Measurements from ENCODE around the gene CCK. TPM values are rescaled to one million over a fixed set of nuclear protein-coding genes. Genes with fewer than 3 reads are reported as not detected.

Gene CCK
- total RNA-seq, 1 donor from 2014 or later: not detected

- Mint-ChIP-seq H3K27me3 (ENCODE audit: low read depth) (peaks cover 90% of the 10 kb centered on the region), H3K9me3 (no peaks in the 10 kb centered on the region), H3K27ac (no peak overlapping the region), H3K36me3 (no peaks in the 10 kb centered on the region), H3K4me1 (no peaks in the 10 kb centered on the region), H3K4me3 (no peak overlapping the region)
- no peak for TF ChIP-seq CTCF (IDR thresholded peaks at IDR 0.05; ENCODE audit: unreplicated experiment)
- DNase-seq (ENCODE audit: low spot score in 2 of 2, unreplicated experiment in 2 of 2): no peak
These were observed 3.5 kb downstream of the CCK start for GRCh38 chr3:42262525-42262924.

GRCh38 chr3:42257007-42257406 lies 9.0 kb downstream of the CCK start:
- Mint-ChIP-seq H3K27ac (no peak overlapping the region), H3K36me3 (no peaks in the 10 kb centered on the region), H3K4me1 (no peaks in the 10 kb centered on the region), H3K27me3 (ENCODE audit: low read depth) (peaks cover 67% of the 10 kb centered on the region), H3K9me3 (no peaks in the 10 kb centered on the region), H3K4me3 (no peak overlapping the region)
- no peak for DNase-seq (ENCODE audit: low spot score in 2 of 2, unreplicated experiment in 2 of 2)
- TF ChIP-seq CTCF (IDR thresholded peaks at IDR 0.05; ENCODE audit: unreplicated experiment): no peak

- no peak for DNase-seq (ENCODE audit: low spot score in 2 of 2, unreplicated experiment in 2 of 2)
- no peak overlapping the region for H3K4me3 Mint-ChIP-seq
- TF ChIP-seq CTCF (IDR thresholded peaks at IDR 0.05; ENCODE audit: unreplicated experiment): no peak
- H3K9me3 Mint-ChIP-seq: no peaks in the 10 kb centered on the region
- peaks cover 67% of the 10 kb centered on the region for H3K27me3 Mint-ChIP-seq (ENCODE audit: low read depth)
- no peak overlapping the region for H3K27ac Mint-ChIP-seq
- no peaks in the 10 kb centered on the region for H3K36me3 Mint-ChIP-seq
- no peaks in the 10 kb centered on the region for H3K4me1 Mint-ChIP-seq
These were observed 9.7 kb downstream of the CCK start for GRCh38 chr3:42256135-42256819.

GRCh38 chr3:42254566-42254965 lies 11.4 kb downstream of the CCK start:
- TF ChIP-seq CTCF (IDR thresholded peaks at IDR 0.05; ENCODE audit: unreplicated experiment): no peak
- Mint-ChIP-seq H3K36me3 (no peaks in the 10 kb centered on the region), H3K9me3 (no peaks in the 10 kb centered on the region), H3K27ac (no peak overlapping the region), H3K4me3 (no peak overlapping the region), H3K4me1 (no peaks in the 10 kb centered on the region), H3K27me3 (ENCODE audit: low read depth) (peaks cover 61% of the 10 kb centered on the region)
- no peak for DNase-seq (ENCODE audit: low spot score in 2 of 2, unreplicated experiment in 2 of 2)

- Mint-ChIP-seq H3K27ac (no peak overlapping the region), H3K27me3 (ENCODE audit: low read depth) (peaks cover 81% of the 10 kb centered on the region), H3K4me3 (no peak overlapping the region), H3K9me3 (no peaks in the 10 kb centered on the region), H3K36me3 (no peaks in the 10 kb centered on the region), H3K4me1 (no peaks in the 10 kb centered on the region)
- no peak for TF ChIP-seq CTCF (IDR thresholded peaks at IDR 0.05; ENCODE audit: unreplicated experiment)
- no peak for DNase-seq (ENCODE audit: low spot score in 2 of 2, unreplicated experiment in 2 of 2)
These were observed 15.2 kb downstream of the CCK start for GRCh38 chr3:42250761-42251160.
